CD4-positive, alpha-beta T cell treated with Interleukin-6 for 4 hours (primary cell): Measurements from ENCODE around the gene TMEM145.

ENCODE experiments used
- DNase-seq: peaks from one replicate; pipeline ENCODE4 v3.0.0-alpha.2; 2020; ENCODE audit warnings: mixed read lengths

Gene TMEM145

GRCh38 chr19:42366673-42367072 lies 53.6 kb downstream of the TMEM145 start:
- no peak for DNase-seq

GRCh38 chr19:42367929-42368328 lies 54.8 kb downstream of the TMEM145 start:
- no peak for DNase-seq

DNA sequence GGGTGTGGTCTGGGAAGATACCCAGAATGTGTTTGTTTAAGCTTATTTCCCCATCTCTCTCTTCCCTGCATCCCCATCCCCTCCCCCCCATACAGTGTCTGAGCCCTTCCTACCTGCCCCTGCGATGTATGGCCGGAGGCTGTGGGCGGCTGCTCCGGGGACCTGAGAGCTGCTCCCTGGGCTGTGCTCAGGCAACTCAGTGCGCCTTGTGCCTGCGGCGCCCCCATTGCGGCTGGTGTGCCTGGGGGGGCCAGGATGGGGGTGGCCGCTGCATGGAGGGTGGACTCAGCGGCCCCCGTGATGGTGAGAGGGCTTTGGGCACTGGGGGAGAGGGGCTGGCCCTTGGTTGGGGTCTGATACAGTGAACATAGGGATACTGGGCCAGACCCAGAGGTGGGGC lies 55.3 kb downstream of the TMEM145 start:
- DNase-seq: no peak

GRCh38 chr19:42368765-42369164 lies 55.7 kb downstream of the TMEM145 start:
- no peak for DNase-seq

GRCh38 chr19:42369433-42370067 lies 56.4 kb downstream of the TMEM145 start:
- DNase-seq: no peak

GRCh38 chr19:42370068-42370520 lies 57.0 kb downstream of the TMEM145 start:
- DNase-seq: no peak

GRCh38 chr19:42370626-42371175 lies 57.6 kb downstream of the TMEM145 start:
- DNase-seq: no peak
